Glutamatergic neuron (in vitro differentiated cells): ENCODE data around the gene SRSF4. TPM values are rescaled to one million over a fixed set of nuclear protein-coding genes. Genes with fewer than 3 reads are reported as not detected.

Source experiments
- DNase-seq: peaks from one replicate; pipeline ENCODE4 v3.0.0; 2022
- H3K27ac Mint-ChIP-seq: one replicate; pipeline ENCODE4 v1.8.0; 2020; ENCODE audit warnings: mild to moderate bottlenecking, mixed read lengths, inconsistent platforms; ENCODE audit not compliant: unreplicated experiment
- H3K27me3 Mint-ChIP-seq: one replicate; pipeline ENCODE4 v1.8.0; 2020; ENCODE audit warnings: mild to moderate bottlenecking, moderate library complexity, mixed read lengths, inconsistent platforms; ENCODE audit not compliant: unreplicated experiment
- H3K36me3 Mint-ChIP-seq: one replicate; pipeline ENCODE4 v1.8.0; 2020; ENCODE audit warnings: mild to moderate bottlenecking, mixed read lengths, inconsistent platforms; ENCODE audit not compliant: unreplicated experiment
- H3K4me1 Mint-ChIP-seq: one replicate; pipeline ENCODE4 v1.8.0; 2020; ENCODE audit warnings: mild to moderate bottlenecking, low read depth, mixed read lengths, inconsistent platforms; ENCODE audit not compliant: unreplicated experiment
- H3K4me3 Mint-ChIP-seq: one replicate; pipeline ENCODE4 v1.8.0; 2020; ENCODE audit warnings: mild to moderate bottlenecking, mixed read lengths, inconsistent platforms; ENCODE audit not compliant: unreplicated experiment
- H3K9me3 Mint-ChIP-seq: one replicate; pipeline ENCODE4 v1.8.0; 2020; ENCODE audit warnings: mild to moderate bottlenecking, moderate library complexity, mixed read lengths, inconsistent platforms; ENCODE audit not compliant: unreplicated experiment
- CTCF ChIP-seq: fragments of 200-600 bp; sonication (generic); IDR thresholded peaks from one replicate; pipeline ENCODE4 v1.5.0; 2021; ENCODE audit not compliant: partially characterized antibody, unreplicated experiment
- total RNA-seq: library from RNA; stranded (reverse); fragmentation: NEBNext Ultra II Directional; extraction: Animal tissue kit (Norgen Biotek cat#: 25700); gene quantifications from one replicate; pipeline ENCODE4 v1.2.1, GENCODE V29; 2021; ENCODE audit not compliant: unreplicated experiment

SRSF4 gene
- total RNA-seq, 1 donor from 2014 or later, result 69.0 TPM

- Mint-ChIP-seq H3K27ac (no peak overlapping the region), H3K9me3 (no peaks in the 10 kb centered on the region), H3K27me3 (no peaks in the 10 kb centered on the region), H3K36me3 (no peaks in the 10 kb centered on the region), H3K4me1 (peaks cover 17% of the 10 kb centered on the region), H3K4me3 (no peak overlapping the region)
- TF ChIP-seq CTCF, result no peak
- no peak for DNase-seq
Observed at GRCh38 chr1:29201595-29202051, 19.9 kb upstream of the SRSF4 start.

GRCh38 chr1:29200906-29201594 is 19.4 kb upstream of the SRSF4 start:
- no peak for TF ChIP-seq CTCF
- Mint-ChIP-seq H3K9me3 (no peaks in the 10 kb centered on the region), H3K27me3 (no peaks in the 10 kb centered on the region), H3K4me1 (peaks cover 17% of the 10 kb centered on the region), H3K36me3 (no peaks in the 10 kb centered on the region), H3K27ac (no peak overlapping the region), H3K4me3 (no peak overlapping the region)
- no peak for DNase-seq

DNA sequence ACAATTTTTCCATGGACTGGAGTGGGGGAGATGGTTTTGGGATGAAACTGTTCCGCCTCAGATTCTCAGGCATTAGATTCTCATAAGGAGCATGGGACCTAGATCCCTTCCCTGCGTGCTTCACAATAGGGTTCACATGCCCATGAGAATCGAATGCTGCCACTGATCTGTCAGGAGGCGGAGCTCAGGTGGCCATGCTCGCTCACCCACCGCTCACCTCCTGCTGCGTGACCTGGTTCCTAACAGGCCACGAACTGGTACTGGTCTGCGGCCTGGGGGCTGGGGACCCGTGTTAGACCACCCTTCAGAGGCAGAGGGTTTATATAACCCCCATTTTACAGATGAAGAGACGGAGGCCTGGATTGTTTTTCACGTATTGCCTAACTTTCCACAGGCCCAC is 16.3 kb upstream of the SRSF4 start:
- Mint-ChIP-seq H3K4me3 (no peak overlapping the region), H3K4me1 (peaks cover 17% of the 10 kb centered on the region), H3K27me3 (peaks cover 3% of the 10 kb centered on the region), H3K27ac (no peak overlapping the region), H3K36me3 (no peaks in the 10 kb centered on the region), H3K9me3 (no peaks in the 10 kb centered on the region)
- DNase-seq, result no peak
- TF ChIP-seq CTCF, result no peak

GRCh38 chr1:29197590-29197924 is 15.9 kb upstream of the SRSF4 start:
- Mint-ChIP-seq H3K27ac (no peak overlapping the region), H3K9me3 (no peaks in the 10 kb centered on the region), H3K4me1 (peaks cover 15% of the 10 kb centered on the region), H3K27me3 (peaks cover 3% of the 10 kb centered on the region), H3K36me3 (no peaks in the 10 kb centered on the region), H3K4me3 (no peak overlapping the region)
- DNase-seq, result no peak
- no peak for TF ChIP-seq CTCF

- no peaks in the 10 kb centered on the region for H3K36me3 Mint-ChIP-seq
- H3K4me1 Mint-ChIP-seq, result peaks cover 10% of the 10 kb centered on the region
- DNase-seq, result no peak
- no peak overlapping the region for H3K4me3 Mint-ChIP-seq
- TF ChIP-seq CTCF, result no peak
- H3K27ac Mint-ChIP-seq, result no peak overlapping the region
- peaks cover 3% of the 10 kb centered on the region for H3K27me3 Mint-ChIP-seq
- no peaks in the 10 kb centered on the region for H3K9me3 Mint-ChIP-seq
Observed at GRCh38 chr1:29196863-29197589, 15.3 kb upstream of the SRSF4 start.
